ENCODE results near the gene TMEM106B. TPM values are rescaled to one million over a fixed set of nuclear protein-coding genes. Genes with fewer than 3 reads are reported as not detected.

TMEM106B gene
- total RNA-seq, 2 donors from 2014 or later = 40.3 to 59.6 TPM

- Histone ChIP-seq H3K27me3 (ENCODE audit: control insufficient read depth, insufficient read depth, low read length, poor library complexity, severe bottlenecking) (no peaks in the 10 kb centered on the region), H3K4me3 (ENCODE audit: low read length) (no peak overlapping the region), H3K9me3 (ENCODE audit: control insufficient read depth, low read length) (peaks cover 3% of the 10 kb centered on the region), H3K36me3 (ENCODE audit: control insufficient read depth, insufficient read depth, low read length) (peaks cover 34% of the 10 kb centered on the region), H3K27ac (ENCODE audit: low read depth, low read length) (no peak overlapping the region), H3K9ac (ENCODE audit: extremely low read depth, low read length, poor library complexity, severe bottlenecking) (no peak overlapping the region), H3K4me1 (ENCODE audit: control insufficient read depth, insufficient read depth, low read length) (no peaks in the 10 kb centered on the region)
- no peak for DNase-seq
- Mint-ChIP-seq H3K36me3 (ENCODE audit: low read depth) (peaks cover 39% of the 10 kb centered on the region), H3K4me3 (no peak overlapping the region), H3K27me3 (ENCODE audit: insufficient read depth) (no peaks in the 10 kb centered on the region), H3K27ac (no peak overlapping the region), H3K4me1 (no peaks in the 10 kb centered on the region), H3K9me3 (peaks cover 13% of the 10 kb centered on the region)
- TF ChIP-seq CTCF (conservative IDR thresholded peaks at IDR 0.05) = no peak
Observed at GRCh38 chr7:12228024-12228423, 16.9 kb downstream of the TMEM106B start.

GRCh38 chr7:12229046-12229445 is 18.0 kb downstream of the TMEM106B start:
- Mint-ChIP-seq H3K9me3 (peaks cover 13% of the 10 kb centered on the region), H3K27ac (no peak overlapping the region), H3K4me3 (no peak overlapping the region), H3K4me1 (no peaks in the 10 kb centered on the region), H3K36me3 (ENCODE audit: low read depth) (peaks cover 32% of the 10 kb centered on the region), H3K27me3 (ENCODE audit: insufficient read depth) (no peaks in the 10 kb centered on the region)
- Histone ChIP-seq H3K9ac (ENCODE audit: extremely low read depth, low read length, poor library complexity, severe bottlenecking) (no peak overlapping the region), H3K4me1 (ENCODE audit: control insufficient read depth, insufficient read depth, low read length) (no peaks in the 10 kb centered on the region), H3K4me3 (ENCODE audit: low read length) (no peak overlapping the region), H3K9me3 (ENCODE audit: control insufficient read depth, low read length) (peaks cover 3% of the 10 kb centered on the region), H3K36me3 (ENCODE audit: control insufficient read depth, insufficient read depth, low read length) (peaks cover 40% of the 10 kb centered on the region), H3K27ac (ENCODE audit: low read depth, low read length) (no peak overlapping the region), H3K27me3 (ENCODE audit: control insufficient read depth, insufficient read depth, low read length, poor library complexity, severe bottlenecking) (no peaks in the 10 kb centered on the region)
- DNase-seq = no peak
- no peak for TF ChIP-seq CTCF (conservative IDR thresholded peaks at IDR 0.05)

DNA sequence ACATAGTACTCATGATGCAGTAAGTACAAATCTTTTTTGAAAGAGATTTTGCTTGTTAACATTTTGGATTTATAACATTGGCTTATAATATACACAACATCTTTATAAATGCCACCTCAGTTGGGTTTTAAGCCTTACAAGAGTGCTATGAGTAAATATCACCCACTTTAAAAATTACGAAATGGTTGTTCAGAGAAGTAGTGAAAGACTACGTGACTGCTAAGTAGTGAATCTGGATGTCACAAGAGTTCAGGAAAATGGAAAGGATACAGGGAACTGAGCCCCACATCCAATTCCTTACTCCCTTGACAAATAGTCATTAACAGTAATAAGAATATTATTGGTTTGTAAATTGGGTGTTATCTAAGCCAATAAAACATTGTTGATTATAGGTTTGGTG is 20.0 kb downstream of the TMEM106B start:
- TF ChIP-seq CTCF (conservative IDR thresholded peaks at IDR 0.05) = no peak
- no peak overlapping the region for H3K27ac Mint-ChIP-seq

More for the DNA sequence above, 20.0 kb downstream of the TMEM106B start:
- Mint-ChIP-seq H3K4me1 (no peaks in the 10 kb centered on the region), H3K4me3 (no peak overlapping the region), H3K9me3 (no peaks in the 10 kb centered on the region), H3K27me3 (ENCODE audit: insufficient read depth) (no peaks in the 10 kb centered on the region), H3K36me3 (ENCODE audit: low read depth) (peaks cover 15% of the 10 kb centered on the region)
- DNase-seq = no peak
- no peak overlapping the region for H3K27ac ChIP-seq (ENCODE audit: low read depth, low read length)
- H3K4me1 ChIP-seq (ENCODE audit: control insufficient read depth, insufficient read depth, low read length) = no peaks in the 10 kb centered on the region
- H3K9ac ChIP-seq (ENCODE audit: extremely low read depth, low read length, poor library complexity, severe bottlenecking) = no peak overlapping the region
- peaks cover 27% of the 10 kb centered on the region for H3K36me3 ChIP-seq (ENCODE audit: control insufficient read depth, insufficient read depth, low read length)
- H3K9me3 ChIP-seq (ENCODE audit: control insufficient read depth, low read length) = no peaks in the 10 kb centered on the region
- H3K27me3 ChIP-seq (ENCODE audit: control insufficient read depth, insufficient read depth, low read length, poor library complexity, severe bottlenecking) = no peaks in the 10 kb centered on the region
- no peak overlapping the region for H3K4me3 ChIP-seq (ENCODE audit: low read length)
- WGBS, 2 experiments (ENCODE audit: insufficient coverage in 1 of 2, insufficient read length in 1 of 2) = 92% methylated on average over 2 of the region's 2 CpGs; no CpG with 5 or more reads in 1 of the 2 experiments
